ENCODE data around the gene C17orf58.

- TF ChIP-seq POLR2AphosphoS5 (IDR thresholded peaks at IDR 0.05; ENCODE audit: low read depth, low read length) (no peak), TCF7L2 (IDR thresholded peaks at IDR 0.05; ENCODE audit: low read depth, low read length) (no peak), SIN3A (IDR thresholded peaks at IDR 0.05; ENCODE audit: borderline replicate concordance, insufficient read depth, low read depth, low read length) (no peak)
- TF ChIP-seq, protein P1, sequence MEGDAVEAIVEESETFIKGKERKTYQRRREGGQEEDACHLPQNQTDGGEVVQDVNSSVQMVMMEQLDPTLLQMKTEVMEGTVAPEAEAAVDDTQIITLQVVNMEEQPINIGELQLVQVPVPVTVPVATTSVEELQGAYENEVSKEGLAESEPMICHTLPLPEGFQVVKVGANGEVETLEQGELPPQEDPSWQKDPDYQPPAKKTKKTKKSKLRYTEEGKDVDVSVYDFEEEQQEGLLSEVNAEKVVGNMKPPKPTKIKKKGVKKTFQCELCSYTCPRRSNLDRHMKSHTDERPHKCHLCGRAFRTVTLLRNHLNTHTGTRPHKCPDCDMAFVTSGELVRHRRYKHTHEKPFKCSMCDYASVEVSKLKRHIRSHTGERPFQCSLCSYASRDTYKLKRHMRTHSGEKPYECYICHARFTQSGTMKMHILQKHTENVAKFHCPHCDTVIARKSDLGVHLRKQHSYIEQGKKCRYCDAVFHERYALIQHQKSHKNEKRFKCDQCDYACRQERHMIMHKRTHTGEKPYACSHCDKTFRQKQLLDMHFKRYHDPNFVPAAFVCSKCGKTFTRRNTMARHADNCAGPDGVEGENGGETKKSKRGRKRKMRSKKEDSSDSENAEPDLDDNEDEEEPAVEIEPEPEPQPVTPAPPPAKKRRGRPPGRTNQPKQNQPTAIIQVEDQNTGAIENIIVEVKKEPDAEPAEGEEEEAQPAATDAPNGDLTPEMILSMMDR (IDR thresholded peaks at IDR 0.05) = no peak
- TF ChIP-seq, protein P2, sequence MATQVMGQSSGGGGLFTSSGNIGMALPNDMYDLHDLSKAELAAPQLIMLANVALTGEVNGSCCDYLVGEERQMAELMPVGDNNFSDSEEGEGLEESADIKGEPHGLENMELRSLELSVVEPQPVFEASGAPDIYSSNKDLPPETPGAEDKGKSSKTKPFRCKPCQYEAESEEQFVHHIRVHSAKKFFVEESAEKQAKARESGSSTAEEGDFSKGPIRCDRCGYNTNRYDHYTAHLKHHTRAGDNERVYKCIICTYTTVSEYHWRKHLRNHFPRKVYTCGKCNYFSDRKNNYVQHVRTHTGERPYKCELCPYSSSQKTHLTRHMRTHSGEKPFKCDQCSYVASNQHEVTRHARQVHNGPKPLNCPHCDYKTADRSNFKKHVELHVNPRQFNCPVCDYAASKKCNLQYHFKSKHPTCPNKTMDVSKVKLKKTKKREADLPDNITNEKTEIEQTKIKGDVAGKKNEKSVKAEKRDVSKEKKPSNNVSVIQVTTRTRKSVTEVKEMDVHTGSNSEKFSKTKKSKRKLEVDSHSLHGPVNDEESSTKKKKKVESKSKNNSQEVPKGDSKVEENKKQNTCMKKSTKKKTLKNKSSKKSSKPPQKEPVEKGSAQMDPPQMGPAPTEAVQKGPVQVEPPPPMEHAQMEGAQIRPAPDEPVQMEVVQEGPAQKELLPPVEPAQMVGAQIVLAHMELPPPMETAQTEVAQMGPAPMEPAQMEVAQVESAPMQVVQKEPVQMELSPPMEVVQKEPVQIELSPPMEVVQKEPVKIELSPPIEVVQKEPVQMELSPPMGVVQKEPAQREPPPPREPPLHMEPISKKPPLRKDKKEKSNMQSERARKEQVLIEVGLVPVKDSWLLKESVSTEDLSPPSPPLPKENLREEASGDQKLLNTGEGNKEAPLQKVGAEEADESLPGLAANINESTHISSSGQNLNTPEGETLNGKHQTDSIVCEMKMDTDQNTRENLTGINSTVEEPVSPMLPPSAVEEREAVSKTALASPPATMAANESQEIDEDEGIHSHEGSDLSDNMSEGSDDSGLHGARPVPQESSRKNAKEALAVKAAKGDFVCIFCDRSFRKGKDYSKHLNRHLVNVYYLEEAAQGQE (IDR thresholded peaks at IDR 0.05; ENCODE audit: insufficient read depth in 1 of 2, low read depth in 2 of 2, low read length in 1 of 2) = no peak
These were observed 3.6 kb downstream of the C17orf58 start for GRCh38 chr17:67992548-67993152.

Data from Panc1 (cell line).